ENCODE results near the gene ADAM17.

GRCh38 chr2:9465170-9465569 lies 90.5 kb downstream of the ADAM17 start:
- TF ChIP-seq CTCF (conservative IDR thresholded peaks at IDR 0.05) (no peak), ZFX (IDR thresholded peaks at IDR 0.05) (no peak)

Data from C4-2B (cell line).